T-helper 22 cell (primary cell): ENCODE measurements around the gene B3GLCT.

Experiments used
- DNase-seq: peaks from one replicate; pipeline ENCODE4 v3.0.0-alpha.2; 2020; ENCODE audit warnings: low read depth

Gene B3GLCT

DNA sequence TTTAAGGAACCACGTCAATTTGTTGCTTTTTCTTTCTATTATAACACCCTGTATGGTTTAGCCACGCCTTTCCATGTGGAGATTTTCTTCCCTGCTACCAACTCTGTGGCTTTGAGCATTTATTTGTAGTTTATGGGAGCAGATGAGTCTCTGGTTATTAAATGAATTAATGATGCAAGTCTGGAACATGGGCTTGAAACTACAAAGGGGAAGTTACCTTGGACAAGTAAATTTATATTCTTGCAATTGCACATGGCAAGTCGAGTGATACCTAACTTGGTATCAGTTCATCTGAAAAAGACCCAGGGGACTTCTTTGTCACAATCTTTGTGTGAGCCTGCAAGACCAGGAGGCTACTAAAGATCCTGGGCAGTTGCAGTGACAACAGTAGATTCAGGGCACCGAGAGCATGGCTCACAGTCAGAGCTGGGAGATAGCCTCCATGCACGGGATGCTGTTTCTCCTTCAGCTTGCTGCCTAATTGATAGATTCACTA lies 24.4 kb downstream of the B3GLCT start:
- no peak for DNase-seq

DNA sequence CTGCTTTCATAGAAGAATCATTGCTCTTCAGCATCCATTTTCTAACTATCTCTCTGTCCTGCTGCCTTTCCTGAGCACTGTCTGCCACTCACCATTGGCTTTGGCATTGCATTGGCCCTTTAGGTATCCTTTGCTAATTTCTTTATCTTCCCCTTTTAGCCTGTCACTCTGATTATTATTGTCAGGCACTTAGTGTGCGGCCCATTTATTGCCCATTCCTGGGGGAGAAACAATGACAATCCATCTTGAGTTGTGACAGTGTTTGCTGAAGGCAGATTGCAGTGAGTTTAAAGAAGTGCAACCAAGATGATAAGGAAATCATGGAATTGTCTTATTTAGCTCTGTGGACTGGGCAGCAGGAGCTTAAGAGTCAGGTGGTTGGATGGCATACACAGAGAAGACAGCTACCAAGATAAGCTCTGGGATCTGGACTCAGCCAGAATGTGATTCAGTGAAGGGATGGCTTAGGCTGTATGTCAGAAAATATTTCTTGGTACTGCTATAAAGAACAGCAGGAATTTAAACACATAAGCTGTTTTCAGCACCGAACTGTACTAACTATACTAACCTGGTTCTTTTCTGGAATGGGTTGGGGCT lies 25.3 kb downstream of the B3GLCT start:
- DNase-seq, result no peak

DNA sequence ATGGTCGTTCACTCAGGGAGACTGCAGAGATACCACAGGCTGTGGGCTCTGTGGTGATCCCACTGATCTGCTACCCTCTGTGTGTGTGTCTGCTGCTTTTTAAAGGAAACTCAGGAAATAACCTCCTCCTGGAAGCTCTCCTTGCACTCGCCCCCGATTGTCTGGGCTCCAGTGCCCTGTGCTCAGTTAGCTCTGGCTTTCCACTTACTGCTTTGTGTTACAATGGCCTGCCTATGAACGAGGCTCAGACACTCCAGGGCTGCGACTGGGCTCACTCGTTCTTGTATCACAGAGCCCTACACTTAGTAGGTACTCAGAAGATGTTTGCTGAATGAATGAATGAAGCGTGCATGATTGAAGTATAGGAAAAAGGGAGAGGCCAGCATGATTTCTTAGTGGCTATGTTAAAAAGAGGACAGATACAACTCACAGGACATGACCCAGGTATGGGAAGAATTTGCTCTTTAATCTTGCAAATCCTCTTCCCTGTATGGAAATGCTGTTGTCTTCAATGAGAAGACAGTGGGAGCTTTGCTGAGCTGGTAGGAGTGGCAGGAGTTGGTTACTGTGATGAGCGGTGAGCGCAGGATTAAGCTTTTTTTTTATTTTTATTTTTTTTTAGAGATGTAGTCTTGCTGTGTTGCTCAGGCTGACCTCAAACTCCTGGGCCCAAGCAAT lies 26.4 kb downstream of the B3GLCT start:
- no peak for DNase-seq

DNA sequence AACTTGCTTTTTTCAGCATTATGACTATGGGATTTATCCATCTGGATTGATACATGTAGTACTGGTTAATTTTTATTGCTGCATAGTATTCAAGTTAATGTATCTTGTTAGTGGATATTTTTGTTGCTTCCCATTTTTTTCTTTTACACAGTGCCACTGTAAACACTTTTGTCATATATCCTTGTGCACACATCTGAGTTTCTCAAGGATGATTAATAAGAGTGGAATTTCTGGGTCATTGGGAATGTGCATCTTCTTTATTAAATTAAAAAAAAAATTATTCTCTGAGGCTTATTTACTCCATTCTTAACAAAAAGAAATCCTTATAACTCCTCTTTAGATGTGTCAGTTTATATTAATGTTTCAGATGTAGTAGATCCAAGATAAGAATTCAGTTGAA lies 27.3 kb downstream of the B3GLCT start:
- DNase-seq, result no peak

DNA sequence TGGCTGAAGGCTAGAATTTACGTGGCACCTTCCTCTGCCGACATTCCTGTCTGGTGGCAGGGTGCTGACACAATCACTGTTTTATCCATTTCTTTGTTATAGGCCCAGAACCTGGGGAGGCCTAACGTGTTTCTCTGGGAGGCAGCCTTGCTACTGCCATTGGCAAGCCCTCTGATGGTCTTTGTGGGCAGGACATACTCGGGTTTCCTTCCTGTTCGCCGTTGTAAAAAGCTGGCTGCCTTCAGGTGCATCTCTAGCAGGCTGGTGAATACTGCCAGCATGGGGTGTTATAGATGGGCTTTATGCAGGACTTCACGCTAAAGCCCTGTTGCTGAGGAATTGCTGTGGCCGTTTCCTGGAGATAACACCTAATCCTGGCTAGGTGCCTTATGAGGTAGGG lies 28.1 kb downstream of the B3GLCT start:
- DNase-seq, result no peak

DNA sequence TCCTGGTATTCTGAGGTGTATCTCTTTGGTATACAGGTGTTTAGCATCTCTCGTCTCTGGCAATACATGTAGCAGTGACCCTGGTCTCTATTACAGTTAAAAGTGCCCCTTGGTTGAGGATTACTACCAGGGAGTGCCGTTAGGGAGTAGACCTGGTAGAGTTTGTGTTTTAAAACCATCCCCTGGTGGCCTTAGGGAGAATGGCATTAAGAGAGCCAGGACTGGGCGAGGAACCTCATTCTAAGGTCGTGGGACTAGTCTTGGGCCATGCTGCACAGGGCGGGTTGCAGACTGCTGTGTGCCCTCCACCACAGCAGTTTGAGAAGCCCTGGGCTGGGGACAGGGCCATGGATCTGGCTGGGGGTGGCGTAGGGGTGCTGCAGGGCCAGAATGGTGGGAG lies 35.0 kb downstream of the B3GLCT start:
- no peak for DNase-seq

DNA sequence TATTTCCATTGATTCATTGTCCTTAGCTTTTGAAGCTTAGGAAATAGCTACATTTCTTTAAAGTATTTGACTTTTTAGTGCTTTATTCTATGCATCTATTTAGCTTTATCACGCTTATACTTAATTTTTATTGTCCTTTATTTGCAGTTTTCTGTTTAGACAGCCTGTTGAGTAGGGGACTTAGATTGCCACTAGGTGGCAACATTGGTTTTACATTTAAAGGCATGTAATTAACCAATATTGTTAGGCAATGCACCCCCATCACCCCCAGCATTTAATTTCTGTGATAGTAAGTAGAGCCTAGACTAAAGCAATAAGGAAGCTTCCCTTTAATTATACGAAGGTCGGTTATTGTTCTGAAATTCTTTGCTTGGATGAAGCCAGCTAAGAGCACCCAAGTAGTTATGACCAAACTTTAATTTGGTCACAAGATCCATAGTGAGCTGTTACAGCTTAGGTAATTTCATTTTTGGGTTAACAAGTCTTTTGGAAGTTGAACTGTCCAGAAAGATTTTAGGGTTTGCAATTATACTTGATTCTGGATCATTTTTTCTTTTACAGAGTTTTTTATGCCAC lies 36.5 kb downstream of the B3GLCT start:
- no peak for DNase-seq

DNA sequence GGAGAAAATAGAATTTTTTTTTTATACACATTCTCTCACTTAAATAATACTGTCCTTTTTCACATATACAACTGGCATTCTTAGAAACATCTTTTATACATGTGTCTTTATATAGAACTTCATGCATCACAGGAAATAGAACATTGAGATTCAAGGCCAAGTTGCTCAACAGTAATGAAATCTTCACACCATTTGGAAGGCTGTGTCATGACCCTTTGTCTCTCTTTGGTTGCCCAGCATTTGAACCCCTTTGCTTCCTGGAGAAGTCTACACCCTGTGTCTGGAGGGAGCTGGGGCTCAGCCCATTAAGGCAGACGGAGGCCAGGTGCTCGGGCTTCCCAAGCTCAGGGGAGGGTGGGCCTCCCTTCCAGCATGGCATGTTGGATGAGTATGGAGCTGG lies 41.1 kb downstream of the B3GLCT start:
- DNase-seq, result no peak

DNA sequence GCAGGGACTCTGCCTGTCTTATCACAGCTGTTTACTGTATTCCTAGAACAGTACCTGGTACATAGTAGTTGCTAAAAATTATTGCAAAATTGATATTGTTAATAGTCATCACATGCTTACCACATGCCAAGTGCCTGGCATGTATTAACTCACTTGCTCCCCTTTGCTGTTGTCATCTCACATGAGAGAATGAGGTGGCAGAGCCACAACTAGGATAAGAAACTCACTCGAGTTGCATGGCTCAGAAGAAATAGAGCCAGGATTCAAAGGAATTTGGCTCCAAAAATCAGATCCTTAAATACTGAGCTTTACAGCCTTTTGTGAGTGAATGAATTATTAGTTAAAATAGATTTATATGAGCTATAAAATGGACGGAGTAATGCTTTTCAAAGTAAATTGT lies 42.6 kb downstream of the B3GLCT start:
- no peak for DNase-seq

DNA sequence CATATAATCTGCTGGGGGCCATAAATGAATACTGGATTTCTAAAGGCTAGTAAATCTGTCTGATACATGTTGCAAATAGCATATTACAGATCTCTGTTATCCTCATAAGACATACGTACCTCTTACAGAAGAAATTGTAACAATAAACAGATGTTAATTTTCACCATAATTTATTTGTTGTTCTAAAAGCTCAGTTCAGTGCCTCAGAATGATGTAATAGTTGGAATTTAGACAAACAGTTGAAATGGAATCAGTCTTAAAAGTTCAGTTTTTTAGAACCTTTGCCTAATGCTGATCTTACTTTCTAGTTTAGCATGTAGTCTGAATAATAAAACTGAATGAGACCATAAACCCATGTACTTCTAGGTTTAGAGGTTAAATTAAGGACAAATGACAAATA lies 43.1 kb downstream of the B3GLCT start:
- DNase-seq, result no peak

DNA sequence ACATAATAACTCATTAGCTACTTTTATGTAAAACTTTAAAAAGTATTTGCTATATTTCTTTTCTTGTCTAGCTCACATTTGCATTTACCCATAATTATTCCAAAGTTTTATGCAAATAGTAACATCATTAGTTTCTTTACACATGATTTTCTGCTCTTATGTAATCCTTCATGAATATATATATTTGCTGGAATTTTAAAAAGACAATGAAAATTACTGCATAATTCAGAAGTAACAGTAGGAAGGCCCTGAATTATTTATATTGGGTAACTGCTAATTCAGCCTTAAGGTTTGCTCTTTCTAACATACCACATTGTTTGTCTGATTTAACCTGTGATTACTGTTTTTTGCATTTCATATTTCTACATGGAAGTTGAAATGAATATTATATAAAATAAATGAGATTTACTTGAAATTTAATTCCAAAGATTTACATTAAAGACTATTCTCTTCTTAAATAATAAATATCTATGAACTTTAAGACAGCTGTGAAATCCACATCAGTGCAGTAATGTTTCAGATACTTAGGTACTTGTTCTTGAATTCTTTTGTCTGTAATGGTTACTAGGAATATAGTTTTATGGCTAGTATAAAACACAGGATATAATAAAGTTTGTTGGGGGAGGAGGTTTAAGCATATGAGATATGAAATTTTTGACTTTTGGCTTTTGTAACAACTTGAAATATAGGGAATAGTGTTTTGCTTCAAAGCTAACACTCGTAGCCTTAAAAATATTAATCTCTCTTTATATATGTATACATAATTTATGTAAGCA lies 46.0 kb downstream of the B3GLCT start:
- DNase-seq, result no peak

DNA sequence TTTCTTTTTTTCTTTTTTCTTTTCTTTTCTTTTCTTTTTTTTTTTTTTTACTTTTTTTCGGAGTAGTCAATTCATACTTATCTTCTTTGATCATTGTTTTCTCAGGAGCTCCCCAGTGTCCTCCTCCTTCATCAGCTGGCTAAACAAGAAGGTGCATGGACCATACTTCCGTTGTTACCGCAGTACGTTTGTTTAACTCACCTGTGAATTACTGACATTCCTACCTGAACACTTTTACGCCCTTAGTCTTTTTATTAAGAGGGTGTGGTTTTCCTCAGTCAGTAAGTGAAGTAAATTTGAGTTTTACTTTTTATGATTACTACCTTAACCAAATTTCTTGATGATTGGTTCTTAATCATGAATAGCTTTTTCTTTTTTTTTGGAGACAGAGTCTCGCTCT lies 47.1 kb downstream of the B3GLCT start:
- no peak for DNase-seq

DNA sequence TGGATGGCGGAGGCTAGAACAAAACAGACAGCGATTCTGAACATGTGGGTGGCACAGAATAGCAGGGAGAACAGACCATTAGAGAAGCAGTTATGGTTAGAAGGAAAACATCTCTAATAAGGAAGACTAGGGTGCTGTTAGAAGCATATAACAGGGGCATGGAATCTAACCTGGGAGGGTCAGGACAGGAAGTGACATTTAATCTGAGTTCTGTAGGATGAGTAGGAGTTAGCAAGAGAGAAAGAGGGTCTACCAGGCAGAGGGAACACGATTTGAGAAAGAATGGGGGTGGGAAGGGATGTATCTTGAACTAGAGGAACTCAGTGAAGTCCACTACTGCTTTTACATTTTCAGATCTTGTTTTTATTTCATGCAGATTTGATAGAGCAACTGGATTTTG lies 48.6 kb downstream of the B3GLCT start:
- DNase-seq, result no peak

DNA sequence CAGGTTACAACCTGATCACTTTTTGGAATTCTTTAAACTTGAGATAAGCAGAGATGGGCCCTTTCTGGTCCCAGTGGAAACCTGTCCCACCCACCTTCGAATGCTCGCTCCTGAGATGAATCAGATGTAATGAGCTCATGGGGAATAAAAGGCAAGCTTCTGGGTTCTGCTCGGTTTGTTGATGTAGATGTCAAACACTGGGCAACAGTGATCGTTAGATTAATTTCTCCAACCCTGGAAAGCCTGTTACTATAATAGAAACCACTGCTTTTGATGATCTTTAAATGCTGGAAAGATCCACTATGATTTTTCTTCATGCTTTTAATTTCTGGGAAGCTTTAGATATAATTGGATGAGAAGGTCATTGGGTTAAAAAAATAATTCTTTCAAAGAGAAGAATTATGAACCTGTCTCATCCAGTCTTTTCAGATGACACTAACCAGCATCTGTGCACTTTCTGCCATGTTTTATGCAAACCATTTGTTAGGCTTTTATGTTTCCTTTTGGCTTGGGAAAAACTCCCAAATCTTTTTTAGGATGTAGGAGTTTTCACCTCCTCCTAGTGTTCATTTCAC lies 49.3 kb downstream of the B3GLCT start:
- no peak for DNase-seq

DNA sequence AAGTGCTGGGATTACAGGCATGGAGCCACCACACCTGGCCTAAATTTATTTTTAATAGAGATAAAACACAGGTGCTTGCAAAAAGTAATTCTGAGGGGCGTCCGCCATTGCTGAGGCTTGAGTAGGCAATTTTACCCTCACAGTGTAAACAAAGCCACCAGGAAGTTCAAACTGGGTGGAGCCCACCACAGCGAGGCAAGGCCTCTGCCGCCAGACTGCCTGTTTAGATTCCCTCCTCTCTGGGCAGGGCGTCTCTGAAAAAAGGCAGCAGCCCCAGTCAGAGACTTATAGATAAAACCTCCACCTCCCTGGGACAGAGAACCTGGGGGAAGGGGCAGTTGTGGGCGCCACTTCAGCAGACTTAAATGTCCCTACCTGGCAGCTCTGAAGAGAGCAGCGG lies 50.7 kb downstream of the B3GLCT start:
- DNase-seq, result no peak

DNA sequence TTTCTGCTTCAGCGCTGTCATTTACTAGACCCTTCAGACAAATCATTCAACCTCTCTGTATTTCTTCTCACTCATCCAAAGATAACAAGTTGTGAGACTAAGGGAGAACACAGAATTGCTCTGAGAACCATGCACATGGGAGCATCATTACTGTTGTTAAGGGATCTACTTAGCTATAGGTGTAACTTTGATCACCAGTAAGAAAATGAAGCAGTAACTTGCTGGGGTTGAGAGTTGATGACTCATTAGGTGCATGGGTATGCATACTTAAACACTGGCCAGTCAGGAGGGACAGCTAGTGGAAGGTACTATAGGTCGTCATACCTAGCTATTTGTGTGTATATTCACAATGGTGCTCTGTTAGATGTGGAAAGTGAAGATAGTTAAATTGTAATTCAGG lies 61.5 kb downstream of the B3GLCT start:
- no peak for DNase-seq

DNA sequence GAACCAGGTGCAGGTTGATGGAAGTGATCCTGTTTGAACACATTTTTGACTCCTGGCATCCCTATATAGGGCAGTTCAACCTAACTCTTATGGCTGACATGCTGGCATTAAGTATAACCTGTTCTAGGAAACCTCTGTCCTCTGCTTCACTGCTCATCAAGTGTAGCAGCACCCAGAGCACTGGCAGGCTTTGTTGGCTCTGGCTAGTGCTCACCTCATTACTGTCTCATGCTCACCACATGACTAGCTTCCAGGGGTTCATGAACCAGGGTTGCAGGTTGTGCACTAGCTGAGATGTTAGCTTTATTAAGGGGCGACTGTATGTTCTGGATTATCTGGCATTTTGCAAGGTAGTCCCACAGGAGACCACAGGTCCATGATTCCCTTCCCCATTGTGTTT lies 63.6 kb downstream of the B3GLCT start:
- no peak for DNase-seq

DNA sequence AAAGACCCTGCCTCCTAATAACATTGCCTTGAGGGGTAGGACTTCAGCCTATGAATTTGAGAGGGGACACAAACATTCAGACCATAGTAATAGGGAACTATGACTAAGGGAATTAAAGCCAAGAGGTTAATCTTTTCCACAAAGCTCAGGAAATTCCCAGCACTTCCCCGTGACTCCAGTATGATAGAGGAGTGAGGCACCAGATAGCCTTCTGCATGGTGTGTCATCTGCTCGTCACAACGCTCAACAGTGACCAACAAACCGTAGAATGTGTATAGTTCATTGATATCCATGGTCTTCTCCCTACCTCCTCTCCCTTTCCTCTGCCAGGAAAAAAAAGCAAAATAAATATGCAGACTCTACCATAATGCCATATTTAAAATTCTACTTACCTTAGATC lies 64.4 kb downstream of the B3GLCT start:
- DNase-seq, result no peak

DNA sequence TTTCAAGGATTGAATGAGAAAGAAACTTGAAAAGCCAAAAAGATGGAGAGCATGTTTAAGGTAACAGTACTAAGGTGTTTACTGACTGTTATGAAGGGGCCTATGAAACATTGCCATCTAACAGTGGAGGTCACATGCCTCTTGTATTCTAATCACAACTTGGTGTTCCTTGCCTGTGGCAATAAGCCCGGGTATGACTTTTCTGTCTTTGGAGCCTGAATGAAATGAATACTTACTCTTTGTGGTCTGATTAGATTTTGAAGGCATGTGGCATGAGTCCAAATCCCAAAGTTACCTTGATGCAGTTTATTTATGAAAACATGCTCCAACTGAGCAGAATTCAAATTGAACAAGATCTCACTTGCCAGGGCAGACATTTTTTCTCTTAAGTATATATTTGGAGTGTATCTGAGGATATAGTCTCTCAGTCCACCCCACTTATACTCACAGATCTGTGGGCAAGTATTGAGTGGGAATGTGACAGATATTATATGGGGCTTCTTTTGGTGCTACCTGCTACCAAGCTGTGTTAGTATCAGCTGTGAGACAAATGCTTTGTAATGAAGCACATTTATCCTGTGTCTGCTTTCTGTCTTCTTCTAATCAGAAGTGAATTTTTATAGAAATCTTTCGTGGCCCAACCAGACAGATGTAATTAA lies 67.5 kb downstream of the B3GLCT start:
- DNase-seq, result no peak

DNA sequence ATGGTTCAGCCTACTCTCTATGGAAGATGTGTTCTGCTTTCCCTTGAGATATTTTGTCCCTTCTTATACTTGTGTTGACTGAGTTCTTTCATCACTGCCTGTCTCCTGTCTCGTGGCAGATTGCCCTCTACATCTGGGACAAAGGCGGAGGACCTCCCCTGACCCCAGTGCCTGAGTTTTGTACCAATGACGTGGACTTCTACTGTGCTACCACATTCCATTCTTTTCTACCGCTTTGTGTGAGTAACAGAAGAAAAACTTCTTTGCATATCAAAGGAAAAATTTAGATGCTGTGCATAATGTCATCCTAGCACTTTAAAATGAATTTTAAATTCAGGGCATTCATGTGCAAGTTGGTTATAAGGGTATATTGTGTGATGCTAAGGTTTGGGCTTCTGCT lies 74.6 kb downstream of the B3GLCT start:
- no peak for DNase-seq

DNA sequence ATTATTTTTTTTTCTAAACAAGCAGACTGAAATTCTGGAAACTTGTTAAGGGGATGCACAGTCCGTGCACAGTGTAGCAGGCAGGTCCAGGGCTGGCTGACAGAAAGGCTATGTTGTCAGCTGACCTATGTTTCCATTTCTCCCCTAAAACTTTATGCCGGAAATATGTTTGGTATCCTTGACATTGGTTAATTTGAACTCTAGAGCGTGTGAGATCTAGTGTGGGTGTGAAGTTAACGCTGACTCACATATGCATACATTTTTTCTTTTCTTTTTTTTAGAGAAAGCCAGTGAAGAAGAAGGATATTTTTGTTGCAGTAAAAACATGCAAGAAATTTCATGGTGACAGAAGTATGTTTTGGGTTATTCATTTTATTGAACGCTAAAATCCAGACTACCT lies 76.6 kb downstream of the B3GLCT start:
- DNase-seq, result no peak

DNA sequence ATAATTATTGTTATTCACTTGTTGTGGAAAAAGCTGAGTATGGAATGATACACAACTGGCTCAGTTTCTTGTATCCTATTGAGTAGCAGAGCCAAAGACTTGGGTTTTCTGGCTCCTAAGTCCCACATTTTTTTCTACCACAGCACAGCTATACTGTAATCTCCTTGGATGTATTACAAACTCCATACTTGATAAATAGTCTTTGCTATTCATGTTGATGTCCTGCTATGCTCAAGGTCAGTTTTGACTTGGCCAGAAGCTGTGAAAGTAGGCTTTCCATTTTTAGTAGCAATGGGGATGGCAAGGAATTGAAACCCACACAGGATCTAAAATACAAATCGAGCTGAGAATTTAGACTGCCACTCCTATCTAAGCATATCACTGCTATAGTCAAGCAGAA lies 79.1 kb downstream of the B3GLCT start:
- no peak for DNase-seq
